B cell (primary cell): ENCODE measurements around the gene RGS9BP. TPM values are rescaled to one million over a fixed set of nuclear protein-coding genes. Genes with fewer than 3 reads are reported as not detected.
"Not testable (repeated sequence)": the region's sequence is repeated elsewhere in the genome, so short reads cannot be mapped to it uniquely, and the experiment has no call there.

Experiments used
- ATAC-seq: fragments of 200-7000 bp; cut with Tn5 transposase; one replicate; pipeline ENCODE4 v1.10.0; 2021; ENCODE audit warnings: low read depth, mild to moderate bottlenecking, moderate number of reproducible peaks, moderate library complexity
- CTCF ChIA-PET: fragments of 350-600 bp; sonication (Branson Sonifier 250); formaldehyde crosslinking; loops from one replicate; lab custom pipeline; 2021; ENCODE audit warnings: antibody characterized with exemption, inconsistent platforms; lab: Charles Lee
- POLR2A ChIA-PET: fragments of 350-600 bp; sonication (Branson Sonifier 250); formaldehyde crosslinking; loops from one replicate; lab custom pipeline; 2021; ENCODE audit warnings: antibody characterized with exemption; lab: Charles Lee
- DNase-seq: peaks from one replicate; pipeline ENCODE4 v3.0.0; 2013
- H2AFZ ChIP-seq: 2 replicates; pipeline ENCODE4 v1.6.1; 2012; ENCODE audit warnings: mild to moderate bottlenecking, low read depth, low read length; ENCODE audit not compliant: insufficient read depth, poor library complexity, severe bottlenecking
- H3K27ac ChIP-seq, 2 donors: 1 replicate in 1 of 2; 2 replicates in 1 of 2; pipeline ENCODE4 v1.5.1; 2012 to 2013; ENCODE audit warnings: low read length in 2 of 2, mild to moderate bottlenecking in 2 of 2, moderate library complexity in 1 of 2
- H3K27me3 ChIP-seq, 4 experiments: fragments of 200-600 bp in 1 of 4; sonication (generic) in 1 of 4; replicated peaks in 1 of 4; 1 replicate in 2 of 4; 2 replicates in 2 of 4; pipeline versions ENCODE4 v1.6.1 to v1.7.0; 2013 to 2016; ENCODE audit warnings: low read length in 3 of 4, mild to moderate bottlenecking in 2 of 4, mixed read lengths in 1 of 4, moderate library complexity in 1 of 4; ENCODE audit not compliant: insufficient read depth in 4 of 4, control insufficient read depth in 3 of 4; ENCODE audit errors: control extremely low read depth in 1 of 4
- H3K36me3 ChIP-seq, 2 experiments: replicated peaks in 1 of 2; 1 replicate in 1 of 2; 2 replicates in 1 of 2; pipeline versions ENCODE4 v1.6.1 to v1.7.1; 2013; ENCODE audit warnings: low read length in 1 of 2; ENCODE audit not compliant: insufficient read depth in 2 of 2, control insufficient read depth in 1 of 2; ENCODE audit errors: control extremely low read depth in 1 of 2, extremely low read depth in 1 of 2
- H3K4me1 ChIP-seq, 2 donors: fragments of 200-600 bp in 1 of 2; sonication (generic) in 1 of 2; 1 replicate in 1 of 2; 2 replicates in 1 of 2; pipeline versions ENCODE4 v1.5.1 to v1.6.1; 2013 to 2017; ENCODE audit warnings: low read length in 2 of 2; ENCODE audit not compliant: control insufficient read depth in 2 of 2, insufficient read depth in 2 of 2
- H3K4me2 ChIP-seq: replicated peaks from 2 replicates; pipeline ENCODE3; 2012; ENCODE audit warnings: mild to moderate bottlenecking, low read depth, low read length; ENCODE audit not compliant: poor library complexity, severe bottlenecking
- H3K4me3 ChIP-seq, 5 experiments: fragments of 200-600 bp in 1 of 5; sonication (generic) in 1 of 5; 1 replicate in 3 of 5; 2 replicates in 2 of 5; pipeline versions ENCODE4 v1.5.1 to v1.7.0; 2011 to 2016; ENCODE audit warnings: low read length in 4 of 5, mild to moderate bottlenecking in 4 of 5, low read depth in 2 of 5, control low read depth in 1 of 5, moderate library complexity in 1 of 5; ENCODE audit not compliant: insufficient read depth in 1 of 5; ENCODE audit errors: control extremely low read depth in 1 of 5, extremely low read depth in 1 of 5
- H3K79me2 ChIP-seq: fragments of 200-600 bp; sonication (generic); one replicate; pipeline ENCODE4 v1.6.0; 2016; ENCODE audit warnings: low read length; ENCODE audit not compliant: control insufficient read depth, insufficient read depth
- H3K9ac ChIP-seq: fragments of 200-600 bp; sonication (generic); 2 replicates; pipeline ENCODE4 v1.6.1; 2017; ENCODE audit warnings: mild to moderate bottlenecking, low read length, moderate library complexity
- H3K9me3 ChIP-seq, 3 donors: one replicate each; pipeline versions ENCODE4 v1.6.1 to v1.7.1; 2013; ENCODE audit warnings: low read length in 2 of 3; ENCODE audit not compliant: control insufficient read depth in 2 of 3, insufficient read depth in 1 of 3; ENCODE audit errors: control extremely low read depth in 1 of 3
- H4K20me1 ChIP-seq: 2 replicates; pipeline ENCODE4 v1.6.0; 2012; ENCODE audit warnings: mild to moderate bottlenecking, low read length; ENCODE audit not compliant: insufficient read depth, control insufficient read depth, poor library complexity, severe bottlenecking
- H3K27ac Mint-ChIP-seq: one replicate; pipeline ENCODE4 v1.8.0; 2021; ENCODE audit warnings: mixed read lengths
- H3K27me3 Mint-ChIP-seq: one replicate; pipeline ENCODE4 v1.8.0; 2021; ENCODE audit warnings: mixed read lengths
- H3K4me1 Mint-ChIP-seq: one replicate; pipeline ENCODE4 v1.8.0; 2021; ENCODE audit warnings: mixed read lengths
- H3K4me3 Mint-ChIP-seq: one replicate; pipeline ENCODE4 v1.8.0; 2021; ENCODE audit warnings: mixed read lengths
- H3K9me3 Mint-ChIP-seq: one replicate; pipeline ENCODE4 v1.8.0; 2022; ENCODE audit warnings: mixed read lengths; ENCODE audit not compliant: insufficient read depth
- CTCF ChIP-seq: fragments of 200-600 bp; IDR thresholded peaks from one replicate; pipeline ENCODE4 v1.8.0; 2022; ENCODE audit warnings: antibody characterized with exemption, mild to moderate bottlenecking
- EZH2 ChIP-seq: IDR thresholded peaks from 2 replicates; pipeline ENCODE4 v1.6.1; 2012; ENCODE audit warnings: borderline replicate concordance, low read depth, mild to moderate bottlenecking, moderate library complexity, low read length; ENCODE audit not compliant: insufficient read depth, poor library complexity, severe bottlenecking
- WGBS: methylation state at CpG from one replicate; pipeline ENCODE4 v1.1.5; 2013; ENCODE audit warnings: missing lambda C conversion rate; ENCODE audit not compliant: insufficient coverage; 5-methylcytosine and 5-hydroxymethylcytosine counted together
- intact Hi-C: fragments of 100-400 bp; cut with micrococcal nuclease; formaldehyde crosslinking; loops from one replicate; pipeline ENCODE4 v1.10.0; 2022
- polyA plus RNA-seq: library from polyadenylated mRNA; depleted of rRNA; stranded (reverse); fragments of >200 nt; gene quantifications from 2 replicates; pipeline ENCODE4 v1.2.3, GENCODE V29; 2012
- total RNA-seq, 2 donors: library from RNA; stranded (reverse); fragments of 120-200 nt in 1 of 2; gene quantifications; 1 replicate in 1 of 2; 2 replicates in 1 of 2; pipeline versions ENCODE4 v1.2.3 to v1.2.4, GENCODE V29; 2013 to 2022

The RGS9BP gene
- total and polyA plus RNA-seq, 2 donors (not counting 1 experiment from before 2014, with no cell fraction given) = 0.03 to 0.25 TPM

GRCh38 chr19:32652894-32653598 is 22.6 kb upstream of the RGS9BP start:
- CTCF ChIA-PET = no interaction called here
- POLR2A ChIA-PET = no interaction called here
- no peak overlapping the region for H3K4me3 ChIP-seq
- Mint-ChIP-seq H3K9me3 (no peaks in the 10 kb centered on the region), H3K4me3 (no peak overlapping the region), H3K4me1 (no peaks in the 10 kb centered on the region), H3K27ac (no peak overlapping the region), H3K27me3 (no peaks in the 10 kb centered on the region)
- H4K20me1 ChIP-seq = no peaks in the 10 kb centered on the region
- peaks cover 9% of the 10 kb centered on the region for H3K79me2 ChIP-seq
- intact Hi-C loops = no loop called here
- no peaks in the 10 kb centered on the region for H3K4me1 ChIP-seq
- ATAC-seq (no peak), DNase-seq (no peak)
- H3K4me2 ChIP-seq = no peak overlapping the region
- peaks cover 4 to 51% of the 10 kb centered on the region in 2 experiments for H3K36me3 ChIP-seq
- no peaks in the 10 kb centered on the region for H3K27me3 ChIP-seq
- WGBS = 79% methylated on average over 7 of the region's 12 CpGs
- H3K27ac ChIP-seq = no peak overlapping the region
- no peaks in the 10 kb centered on the region for H3K9me3 ChIP-seq
- TF ChIP-seq CTCF (no peak), EZH2 (no peak)
- no peak overlapping the region for H2AFZ ChIP-seq
- no peak overlapping the region for H3K9ac ChIP-seq

GRCh38 chr19:32653599-32653915 is 22.1 kb upstream of the RGS9BP start:
- Histone ChIP-seq H3K4me1 (no peaks in the 10 kb centered on the region), H3K4me2 (no peak overlapping the region), H2AFZ (no peak overlapping the region), H3K36me3 (peaks cover 2 to 48% of the 10 kb centered on the region in 2 experiments), H4K20me1 (no peaks in the 10 kb centered on the region), H3K27me3 (no peaks in the 10 kb centered on the region), H3K4me3 (no peak overlapping the region), H3K27ac (no peak overlapping the region), H3K9me3 (no peaks in the 10 kb centered on the region), H3K9ac (no peak overlapping the region), H3K79me2 (peaks cover 9% of the 10 kb centered on the region)
- no peak overlapping the region for H3K27ac Mint-ChIP-seq
- H3K4me1 Mint-ChIP-seq = no peaks in the 10 kb centered on the region
- ChIA-PET CTCF (no interaction called here), POLR2A (no interaction called here)
- no peaks in the 10 kb centered on the region for H3K9me3 Mint-ChIP-seq
- no peak for TF ChIP-seq EZH2
- no peak for TF ChIP-seq CTCF
- DNase-seq (no peak), ATAC-seq (no peak)
- H3K4me3 Mint-ChIP-seq = no peak overlapping the region
- no peaks in the 10 kb centered on the region for H3K27me3 Mint-ChIP-seq
- WGBS = 100% methylated on average over 5 of the region's 15 CpGs
- intact Hi-C loops = no loop called here

GRCh38 chr19:32656379-32656778 is 19.3 kb upstream of the RGS9BP start:
- H2AFZ ChIP-seq, H3K27me3 Mint-ChIP-seq, H3K27me3 ChIP-seq, H4K20me1 ChIP-seq, H3K9me3 ChIP-seq, H3K4me1 ChIP-seq, H3K9me3 Mint-ChIP-seq, H3K4me1 Mint-ChIP-seq, H3K27ac ChIP-seq, ATAC-seq, H3K27ac Mint-ChIP-seq, H3K4me2 ChIP-seq, H3K9ac ChIP-seq, intact Hi-C loops, DNase-seq, H3K4me3 ChIP-seq, H3K4me3 Mint-ChIP-seq: not testable (repeated sequence)
- 100% methylated on average over 7 of the region's 8 CpGs for WGBS
- ChIA-PET CTCF (interaction anchor here (0.7 kb wide), 1 partner anchor 69 kb away, joined by 4 read pairs; no protein-coding TSS in a partner anchor), POLR2A (interaction anchor here (0.6 kb wide), 1 partner anchor 8 kb away, joined by 5 read pairs; no protein-coding TSS in a partner anchor)
- Histone ChIP-seq H3K36me3 (peaks cover 0 to 34% of the 10 kb centered on the region in 2 experiments), H3K79me2 (peaks cover 15% of the 10 kb centered on the region)
